RWPE2 (cell line): ENCODE measurements around the gene MXRA8.

Experiments
- ATAC-seq: fragments of 200-7000 bp; cut with Tn5 transposase; 3 replicates; pipeline ENCODE4 v1.9.1; 2021; ENCODE audit warnings: low read depth
- DNase-seq: peaks from one replicate; pipeline ENCODE4 v3.0.0-alpha.2; 2020; ENCODE audit warnings: low spot score
- H3K27ac ChIP-seq: fragments of 450-650 bp; 2 replicates; pipeline ENCODE4 v1.5.1; 2017; ENCODE audit warnings: mild to moderate bottlenecking; ENCODE audit not compliant: poor library complexity, severe bottlenecking
- H3K27me3 ChIP-seq: fragments of 250-450 bp; sonication (Bioruptor Pico); 2 replicates; pipeline ENCODE4 v1.5.1; 2021; ENCODE audit warnings: mild to moderate bottlenecking, moderate library complexity; ENCODE audit not compliant: insufficient read depth, poor library complexity, severe bottlenecking
- H3K36me3 ChIP-seq: fragments of 250-450 bp; sonication (Bioruptor Pico); 2 replicates; pipeline ENCODE4 v1.5.1; 2020; ENCODE audit warnings: low read depth, mild to moderate bottlenecking, moderate library complexity
- H3K4me1 ChIP-seq: fragments of 250-450 bp; sonication (Bioruptor Pico); 2 replicates; pipeline ENCODE4 v1.5.1; 2021; ENCODE audit warnings: mild to moderate bottlenecking, moderate library complexity; ENCODE audit not compliant: insufficient read depth, poor library complexity, severe bottlenecking
- H3K4me3 ChIP-seq: fragments of 250-450 bp; sonication (Bioruptor Pico); 2 replicates; pipeline ENCODE4 v1.5.1; 2021; ENCODE audit warnings: mild to moderate bottlenecking, moderate library complexity; ENCODE audit not compliant: severe bottlenecking
- H3K9me3 ChIP-seq: fragments of 250-450 bp; sonication (Bioruptor Pico); 2 replicates; pipeline ENCODE4 v1.5.1; 2021; ENCODE audit warnings: mild to moderate bottlenecking, moderate library complexity; ENCODE audit not compliant: severe bottlenecking
- TF ChIP-seq, protein P1 (sequence below): fragments of 450-650 bp; IDR thresholded peaks from one replicate; pipeline ENCODE4 v1.5.1; 2017; ENCODE audit warnings: mild to moderate bottlenecking, moderate library complexity; ENCODE audit not compliant: poor library complexity, severe bottlenecking

Gene MXRA8

DNA sequence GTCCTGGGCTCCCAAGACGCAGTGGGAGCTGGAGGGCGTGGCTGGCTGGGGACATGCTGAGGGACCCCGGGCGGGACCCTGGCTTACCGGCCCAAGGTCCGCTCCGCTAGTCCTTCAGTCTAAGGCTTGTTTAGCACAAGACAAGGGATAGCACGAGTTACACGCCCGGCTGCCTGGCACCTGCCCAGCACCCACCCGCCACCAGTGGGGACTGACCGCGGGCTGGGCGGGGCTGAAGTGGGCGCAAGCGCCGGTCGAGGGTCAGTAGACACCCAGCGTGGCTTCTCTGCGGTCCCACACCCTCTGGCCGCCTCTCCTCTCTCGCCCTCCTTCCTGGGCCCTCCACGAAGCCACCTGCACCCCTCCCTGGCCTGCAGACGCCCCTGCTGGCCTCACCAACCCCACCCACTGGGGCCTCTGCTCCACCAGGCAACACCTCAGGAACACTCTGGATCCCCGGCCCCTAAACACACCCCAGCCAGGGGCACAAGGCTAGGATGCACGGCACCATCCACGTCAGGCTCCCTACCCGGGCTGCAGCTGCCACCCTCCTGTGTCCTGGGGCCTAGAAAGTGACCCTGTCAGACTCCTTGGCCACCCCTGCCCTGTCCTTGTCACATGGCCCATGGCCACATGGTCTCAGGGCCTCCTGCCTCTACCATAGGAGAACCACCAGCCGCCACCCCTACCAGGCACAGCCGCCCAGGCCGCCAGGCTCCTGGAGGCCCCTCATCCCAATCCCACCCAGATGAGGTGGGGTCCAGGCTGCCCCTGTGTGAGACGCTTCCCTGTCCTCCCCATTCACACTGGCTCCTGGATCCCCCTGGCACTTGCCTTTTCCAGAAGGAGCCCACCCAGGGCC lies 21.2 kb downstream of the MXRA8 start:
- H3K4me3 ChIP-seq = no peak overlapping the region
- ATAC-seq (no peak), DNase-seq (no peak)
- peaks cover 46% of the 10 kb centered on the region for H3K36me3 ChIP-seq
- peaks cover 5% of the 10 kb centered on the region for H3K4me1 ChIP-seq
- H3K27me3 ChIP-seq = no peaks in the 10 kb centered on the region
- no peak overlapping the region for H3K27ac ChIP-seq
- TF ChIP-seq, protein P1, sequence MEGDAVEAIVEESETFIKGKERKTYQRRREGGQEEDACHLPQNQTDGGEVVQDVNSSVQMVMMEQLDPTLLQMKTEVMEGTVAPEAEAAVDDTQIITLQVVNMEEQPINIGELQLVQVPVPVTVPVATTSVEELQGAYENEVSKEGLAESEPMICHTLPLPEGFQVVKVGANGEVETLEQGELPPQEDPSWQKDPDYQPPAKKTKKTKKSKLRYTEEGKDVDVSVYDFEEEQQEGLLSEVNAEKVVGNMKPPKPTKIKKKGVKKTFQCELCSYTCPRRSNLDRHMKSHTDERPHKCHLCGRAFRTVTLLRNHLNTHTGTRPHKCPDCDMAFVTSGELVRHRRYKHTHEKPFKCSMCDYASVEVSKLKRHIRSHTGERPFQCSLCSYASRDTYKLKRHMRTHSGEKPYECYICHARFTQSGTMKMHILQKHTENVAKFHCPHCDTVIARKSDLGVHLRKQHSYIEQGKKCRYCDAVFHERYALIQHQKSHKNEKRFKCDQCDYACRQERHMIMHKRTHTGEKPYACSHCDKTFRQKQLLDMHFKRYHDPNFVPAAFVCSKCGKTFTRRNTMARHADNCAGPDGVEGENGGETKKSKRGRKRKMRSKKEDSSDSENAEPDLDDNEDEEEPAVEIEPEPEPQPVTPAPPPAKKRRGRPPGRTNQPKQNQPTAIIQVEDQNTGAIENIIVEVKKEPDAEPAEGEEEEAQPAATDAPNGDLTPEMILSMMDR = no peak
- no peaks in the 10 kb centered on the region for H3K9me3 ChIP-seq

DNA sequence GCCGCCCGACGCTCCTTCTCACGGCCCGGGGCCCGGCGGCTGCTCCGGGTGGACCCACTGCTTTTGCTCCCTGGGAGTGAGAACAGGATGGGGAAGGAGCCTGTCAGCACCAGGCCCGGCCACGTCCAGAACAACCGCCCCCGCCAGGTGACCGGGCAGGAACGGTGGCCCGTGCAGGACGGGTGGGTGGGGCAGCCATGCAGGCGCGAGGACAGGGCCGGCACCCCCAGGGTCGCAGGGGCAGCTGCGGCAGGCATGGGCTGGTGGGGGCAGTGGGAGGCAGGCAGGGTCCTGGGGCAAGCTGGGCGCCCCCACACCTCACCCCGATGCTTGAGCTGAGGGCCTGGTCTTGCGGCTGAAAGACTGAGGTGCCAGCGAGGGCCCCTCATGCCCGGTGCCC lies 21.9 kb downstream of the MXRA8 start:
- no peaks in the 10 kb centered on the region for H3K9me3 ChIP-seq
- no peak for ATAC-seq
- DNase-seq = no peak
- H3K27me3 ChIP-seq = no peaks in the 10 kb centered on the region
- peaks cover 42% of the 10 kb centered on the region for H3K36me3 ChIP-seq
- H3K4me1 ChIP-seq = peaks cover 8% of the 10 kb centered on the region
- no peak overlapping the region for H3K27ac ChIP-seq
- no peak overlapping the region for H3K4me3 ChIP-seq
- TF ChIP-seq, protein P1 = no peak

DNA sequence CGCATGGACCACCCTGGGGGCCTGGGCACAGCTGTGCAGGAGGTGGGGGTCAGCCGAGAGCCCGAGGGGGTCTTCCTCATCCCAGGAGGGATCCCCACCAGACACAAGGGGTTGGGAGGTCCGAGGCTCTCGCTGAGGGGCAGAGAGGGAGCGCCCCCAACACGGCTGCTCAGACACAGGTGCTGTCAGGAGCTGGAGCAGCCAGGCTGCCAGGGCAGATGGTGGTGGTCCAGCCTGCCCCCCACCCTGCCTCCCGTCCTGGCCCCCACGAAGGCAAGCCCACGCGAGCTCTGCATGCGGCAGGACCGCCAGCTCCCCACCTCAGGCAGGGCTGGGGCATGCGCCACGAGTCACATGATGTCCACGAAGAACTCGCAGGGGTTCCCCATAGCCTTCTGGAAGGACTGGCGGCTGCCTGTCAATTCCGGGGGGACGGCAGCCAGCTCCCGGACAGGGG lies 22.5 kb downstream of the MXRA8 start:
- ATAC-seq (no peak), DNase-seq (no peak)
- no peak overlapping the region for H3K27ac ChIP-seq
- H3K4me3 ChIP-seq = no peak overlapping the region
- peaks cover 15% of the 10 kb centered on the region for H3K4me1 ChIP-seq
- H3K9me3 ChIP-seq = no peaks in the 10 kb centered on the region
- TF ChIP-seq, protein P1 = no peak
- no peaks in the 10 kb centered on the region for H3K27me3 ChIP-seq
- H3K36me3 ChIP-seq = peaks cover 36% of the 10 kb centered on the region

DNA sequence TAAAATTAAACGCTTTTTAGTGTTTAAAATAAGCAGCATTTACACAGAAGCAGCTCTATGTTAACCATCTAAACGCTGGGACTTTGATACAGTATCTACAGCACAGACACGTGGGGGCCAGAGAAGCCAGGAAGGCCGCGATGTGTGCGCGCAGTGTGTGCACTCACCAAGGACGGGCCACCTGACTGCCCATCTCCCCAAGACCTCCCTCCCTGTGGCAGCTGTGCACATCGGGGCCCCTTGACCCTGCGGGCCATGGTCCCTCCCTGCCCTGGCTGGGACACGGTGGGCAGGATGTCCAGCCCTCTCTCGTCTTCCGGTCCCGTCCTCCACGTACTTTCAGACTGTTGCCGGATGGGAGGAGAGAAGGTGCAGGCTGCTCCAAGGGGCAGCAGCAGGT lies 23.1 kb downstream of the MXRA8 start:
- no peaks in the 10 kb centered on the region for H3K9me3 ChIP-seq
- no peak overlapping the region for H3K4me3 ChIP-seq
- TF ChIP-seq, protein P1 = no peak
- peaks cover 17% of the 10 kb centered on the region for H3K4me1 ChIP-seq
- no peaks in the 10 kb centered on the region for H3K27me3 ChIP-seq
- peaks cover 31% of the 10 kb centered on the region for H3K36me3 ChIP-seq
- no peak for DNase-seq
- no peak for ATAC-seq
- no peak overlapping the region for H3K27ac ChIP-seq

DNA sequence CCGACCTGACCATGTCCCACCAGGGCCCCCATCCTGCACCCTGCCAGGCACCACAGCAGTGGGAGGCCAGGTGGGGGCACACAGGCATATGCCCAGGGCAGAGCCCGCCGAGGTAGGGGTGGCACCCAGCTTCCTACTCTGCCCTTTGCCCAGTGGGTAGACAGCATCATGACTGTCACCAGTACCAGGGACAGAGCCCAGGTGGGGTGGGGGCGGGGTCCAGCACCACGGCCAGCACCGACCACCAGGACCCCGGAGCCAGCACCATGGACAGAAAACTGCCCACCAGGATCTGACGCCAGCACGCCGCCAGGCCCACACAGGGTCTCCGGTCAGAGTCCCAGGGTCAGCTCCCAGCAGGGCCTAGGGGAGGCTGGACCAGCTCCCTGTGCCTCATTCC lies 23.5 kb downstream of the MXRA8 start:
- DNase-seq (no peak), ATAC-seq (no peak)
- peaks cover 27% of the 10 kb centered on the region for H3K36me3 ChIP-seq
- H3K9me3 ChIP-seq = no peaks in the 10 kb centered on the region
- H3K27ac ChIP-seq = no peak overlapping the region
- peaks cover 17% of the 10 kb centered on the region for H3K4me1 ChIP-seq
- no peaks in the 10 kb centered on the region for H3K27me3 ChIP-seq
- no peak overlapping the region for H3K4me3 ChIP-seq
- TF ChIP-seq, protein P1 = no peak
